Kidney (tissue), 14 donors: ENCODE data around the gene TPPP2. TPM values are rescaled to one million over a fixed set of nuclear protein-coding genes. Genes with fewer than 3 reads are reported as not detected.
A peak's percentile ranks its signal among the peaks of the same experiment; 100 is the strongest.

ENCODE experiments used
- DNase-seq, 5 donors: peaks; one replicate each; pipeline ENCODE4 v3.0.0-alpha.2; 2013 to 2020
- FAIRE-seq: peaks from 2 replicates; lab custom pipeline; 2012; peaks lifted over from hg19 to GRCh38; lab: Jason Lieb, UNC
- H3K27ac ChIP-seq, 2 donors: one replicate each; pipeline ENCODE4 v1.7.0; 2013; ENCODE audit warnings: low read depth in 2 of 2, low read length in 2 of 2, inconsistent platforms in 1 of 2
- H3K27me3 ChIP-seq: one replicate; pipeline ENCODE4 v1.7.1; 2013; ENCODE audit warnings: low read length, inconsistent platforms; ENCODE audit not compliant: control insufficient read depth, insufficient read depth
- H3K36me3 ChIP-seq, 3 donors: one replicate each; pipeline versions ENCODE4 v1.7.0 to v1.7.1; 2013; ENCODE audit warnings: low read length in 3 of 3, control low read depth in 1 of 3, inconsistent platforms in 1 of 3; ENCODE audit not compliant: insufficient read depth in 3 of 3, control insufficient read depth in 2 of 3
- H3K4me1 ChIP-seq, 3 donors: one replicate each; pipeline versions ENCODE4 v1.7.0 to v1.7.1; 2013; ENCODE audit warnings: low read length in 3 of 3, inconsistent platforms in 1 of 3, low read depth in 1 of 3; ENCODE audit not compliant: control insufficient read depth in 2 of 3, insufficient read depth in 2 of 3
- H3K4me3 ChIP-seq, 3 donors: one replicate each; pipeline versions ENCODE4 v1.7.0 to v1.8.1; 2013; ENCODE audit warnings: low read length in 3 of 3, control low read depth in 1 of 3, inconsistent platforms in 1 of 3
- H3K9ac ChIP-seq, 3 donors: one replicate each; pipeline versions ENCODE4 v1.7.0 to v1.7.1; 2013; ENCODE audit warnings: low read length in 3 of 3, control low read depth in 1 of 3, inconsistent platforms in 1 of 3
- H3K9me3 ChIP-seq, 3 donors: one replicate each; pipeline versions ENCODE4 v1.7.0 to v1.7.1; 2013; ENCODE audit warnings: low read length in 3 of 3, control low read depth in 1 of 3, inconsistent platforms in 1 of 3; ENCODE audit not compliant: control insufficient read depth in 2 of 3, insufficient read depth in 1 of 3
- intact Hi-C: fragments of 100-400 bp; cut with DNase I; formaldehyde crosslinking; loops from one replicate; pipeline ENCODE4 v1.11.1; 2022
- polyA plus RNA-seq: library from polyadenylated mRNA; stranded (reverse); fragments of 350-450 nt; fragmentation: Illumina TruSeq; extraction: RNeasy Lipid Tissue Mini Kit (QIAGEN cat#74804); gene quantifications from one replicate; pipeline ENCODE4 v1.2.3, GENCODE V29; 2014; ENCODE audit warnings: low read depth, low replicate concordance; ENCODE audit not compliant: insufficient read depth
- total RNA-seq: library from RNA; stranded (reverse); fragmentation: NEBNext Ultra II Directional; extraction: Animal tissue kit (Norgen Biotek cat#: 25700); gene quantifications from one replicate; pipeline ENCODE4 v1.2.1, GENCODE V29; 2021
- TF ChIP-seq, protein P1 (sequence below): IDR thresholded peaks from 3 replicates; pipeline ENCODE4 v1.5.1; 2012; ENCODE audit warnings: mild to moderate bottlenecking, moderate library complexity, borderline replicate concordance; ENCODE audit not compliant: insufficient read depth; ENCODE audit errors: extremely low read depth
- donor health status: control.
- donor health status: control.
- donor health status: control.
- donor health status: control.
- donor health status: control.
- donor health status: DM: yes; HTN: yes; CAD: no.
- donor health status: Normal renal cell carcinoma (clear cell type).

TPPP2 gene
- total and polyA plus RNA-seq, 2 donors from 2014 or later = 1.3 TPM; not detected in 1

DNA sequence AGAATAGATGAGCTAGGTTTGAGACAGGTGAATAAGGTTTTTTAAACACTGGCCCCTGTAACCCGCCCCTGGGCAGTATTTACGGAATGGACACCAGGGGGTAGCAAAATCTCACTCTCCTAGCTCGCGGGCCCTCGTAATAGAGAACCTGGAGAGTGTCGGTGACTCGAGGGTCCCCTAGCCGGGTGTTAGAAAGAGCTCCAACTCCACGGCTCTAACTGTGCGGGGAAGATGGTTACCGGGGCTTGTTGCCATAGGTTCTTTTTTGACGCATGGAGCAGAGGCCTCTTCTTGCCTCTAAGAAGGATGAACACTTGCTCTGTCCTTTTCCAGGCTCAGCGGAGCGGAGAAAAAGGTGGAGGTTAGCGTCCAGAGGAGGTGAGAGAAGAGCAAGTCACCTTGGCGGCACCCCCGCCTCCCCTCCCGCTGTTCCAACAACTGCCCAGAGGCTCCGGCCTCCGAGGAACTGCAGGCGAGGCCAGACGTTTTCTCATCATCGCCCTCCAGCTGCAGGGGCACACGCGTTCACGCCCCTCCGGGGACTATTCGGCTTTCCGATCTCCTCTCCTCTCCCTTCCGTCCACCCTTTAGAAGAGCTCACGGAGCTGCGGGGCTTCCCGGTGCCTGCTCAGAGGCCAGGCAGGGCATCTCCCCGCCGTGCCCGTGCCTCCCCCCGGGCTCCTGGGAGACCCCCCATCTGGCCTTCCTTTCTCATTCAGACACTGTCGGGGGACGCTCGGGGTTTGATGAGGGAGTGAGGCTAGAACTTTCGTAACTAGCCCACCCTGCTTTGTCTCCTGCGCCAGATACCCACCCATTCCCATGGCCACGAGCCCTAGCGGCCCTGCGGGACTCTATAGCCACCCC lies 38.7 kb downstream of the TPPP2 start:
- peak; percentile 75 to 92 (median 82) for DNase-seq
- Histone ChIP-seq H3K9me3 (no peaks in the 10 kb centered on the region), H3K4me3 (peak overlapping the region; percentile 36 to 80 (median 44)), H3K9ac (peak overlapping the region in 2 of 3 donors; percentile 31 to 75), H3K36me3 (peaks cover 0 to 6% (median 4%) of the 10 kb centered on the region in 3 donors), H3K27ac (peak overlapping the region in 1 of 2 donors; percentile 91), H3K27me3 (no peaks in the 10 kb centered on the region), H3K4me1 (peaks cover 6 to 14% (median 12%) of the 10 kb centered on the region in 3 donors)
- no peak for FAIRE-seq
- TF ChIP-seq, protein P1, sequence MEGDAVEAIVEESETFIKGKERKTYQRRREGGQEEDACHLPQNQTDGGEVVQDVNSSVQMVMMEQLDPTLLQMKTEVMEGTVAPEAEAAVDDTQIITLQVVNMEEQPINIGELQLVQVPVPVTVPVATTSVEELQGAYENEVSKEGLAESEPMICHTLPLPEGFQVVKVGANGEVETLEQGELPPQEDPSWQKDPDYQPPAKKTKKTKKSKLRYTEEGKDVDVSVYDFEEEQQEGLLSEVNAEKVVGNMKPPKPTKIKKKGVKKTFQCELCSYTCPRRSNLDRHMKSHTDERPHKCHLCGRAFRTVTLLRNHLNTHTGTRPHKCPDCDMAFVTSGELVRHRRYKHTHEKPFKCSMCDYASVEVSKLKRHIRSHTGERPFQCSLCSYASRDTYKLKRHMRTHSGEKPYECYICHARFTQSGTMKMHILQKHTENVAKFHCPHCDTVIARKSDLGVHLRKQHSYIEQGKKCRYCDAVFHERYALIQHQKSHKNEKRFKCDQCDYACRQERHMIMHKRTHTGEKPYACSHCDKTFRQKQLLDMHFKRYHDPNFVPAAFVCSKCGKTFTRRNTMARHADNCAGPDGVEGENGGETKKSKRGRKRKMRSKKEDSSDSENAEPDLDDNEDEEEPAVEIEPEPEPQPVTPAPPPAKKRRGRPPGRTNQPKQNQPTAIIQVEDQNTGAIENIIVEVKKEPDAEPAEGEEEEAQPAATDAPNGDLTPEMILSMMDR = peak; percentile 48
- intact Hi-C loops = no loop called here

DNA sequence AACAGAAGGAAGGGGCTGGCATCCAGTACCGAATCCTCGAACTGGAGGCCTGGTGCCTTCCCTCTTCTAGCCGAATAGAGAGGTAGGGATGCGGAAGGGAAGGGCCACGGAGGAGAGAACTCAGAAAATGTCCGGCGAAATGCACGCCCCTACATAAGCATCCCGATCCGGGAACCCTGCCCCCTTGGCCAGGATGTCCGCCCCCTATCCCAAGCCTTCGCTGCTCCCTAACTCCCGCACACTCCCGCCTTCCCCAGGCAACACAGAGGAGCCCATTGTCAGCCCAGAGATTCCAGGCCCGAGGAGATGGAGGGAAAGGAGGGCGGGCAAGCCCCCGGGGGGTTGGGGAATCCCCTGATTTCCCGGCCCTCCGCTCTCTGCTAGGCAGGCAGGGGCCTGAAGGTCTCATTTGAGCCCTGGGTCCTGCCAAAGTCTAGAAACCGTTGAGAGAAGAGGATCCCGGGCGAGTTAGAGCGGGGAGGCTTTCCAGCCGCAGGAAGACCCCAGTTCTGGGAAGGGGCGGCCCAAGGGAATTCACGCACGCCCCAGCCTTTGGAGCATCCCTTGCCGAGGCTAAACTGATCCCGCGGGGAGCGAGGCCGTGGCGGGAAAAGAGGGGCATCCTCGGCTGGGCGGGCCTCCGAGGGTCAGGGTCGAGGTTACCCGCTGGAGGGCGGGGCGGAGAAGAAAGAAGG lies 39.5 kb downstream of the TPPP2 start:
- peak; percentile 71 to 85 (median 76) for DNase-seq
- TF ChIP-seq, protein P1 = no peak

DNA sequence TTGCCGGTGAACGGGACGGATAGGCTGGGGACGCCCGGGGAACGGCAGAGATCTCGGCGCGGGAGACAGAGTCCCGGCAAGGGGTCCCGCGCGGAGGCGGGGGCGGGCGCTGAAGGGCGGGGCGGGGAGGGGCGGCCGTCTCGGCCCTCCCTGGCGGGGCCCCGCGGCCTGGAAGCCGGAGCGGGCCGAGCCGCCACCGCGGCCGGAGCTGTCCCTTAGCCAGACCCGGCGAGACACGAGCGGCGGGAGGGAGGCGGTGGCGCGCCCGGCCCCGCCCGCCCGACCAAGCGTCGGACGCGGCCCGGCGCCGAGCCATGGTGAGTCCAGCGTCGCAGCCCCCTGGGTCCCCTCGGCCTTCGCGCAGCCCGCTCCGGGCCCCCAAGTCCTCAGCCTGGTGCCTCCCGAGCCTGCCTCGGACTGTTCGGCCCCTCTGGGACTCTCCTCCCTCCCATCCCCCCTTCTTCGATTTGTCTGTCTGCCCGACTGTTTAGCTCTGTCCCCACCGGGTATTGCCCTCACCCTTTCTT lies 40.1 kb downstream of the TPPP2 start, which contains the start of gene ARHGEF40:
ARHGEF40 (plus strand) TSS at position 222 of the 527 bp plus-strand sequence; CDS start at position 315, 93 bp downstream.
- H3K27me3 ChIP-seq = no peaks in the 10 kb centered on the region
- H3K4me1 ChIP-seq = peaks cover 6 to 14% (median 12%) of the 10 kb centered on the region in 3 donors
- TF ChIP-seq, protein P1 = no peak
- H3K9me3 ChIP-seq = no peaks in the 10 kb centered on the region
- no peak for FAIRE-seq
- H3K27ac ChIP-seq = peak within 1 kb of the TSS; percentile 86 to 91
- H3K9ac ChIP-seq = peak within 1 kb of the TSS; percentile 78 to 87 (median 83)
- peak in 2 of 5 donors; percentile 88 to 89 for DNase-seq
- intact Hi-C loops = no loop called here
- peak within 1 kb of the TSS; percentile 80 to 90 (median 82) for H3K4me3 ChIP-seq
- peaks cover 0 to 7% (median 4%) of the 10 kb centered on the region in 3 donors for H3K36me3 ChIP-seq

More for the DNA sequence above, 39.5 kb downstream of the TPPP2 start:
- intact Hi-C loops = no loop called here
- H3K9me3 ChIP-seq = no peaks in the 10 kb centered on the region
- no peaks in the 10 kb centered on the region for H3K27me3 ChIP-seq
- no peak for FAIRE-seq
- peak overlapping the region; percentile 78 to 91 for H3K27ac ChIP-seq
- peak overlapping the region; percentile 17 to 80 (median 36) for H3K4me3 ChIP-seq
- H3K4me1 ChIP-seq = peaks cover 6 to 14% (median 12%) of the 10 kb centered on the region in 3 donors
- H3K9ac ChIP-seq = peak overlapping the region in 2 of 3 donors; percentile 63 to 75
- peaks cover 0 to 6% (median 4%) of the 10 kb centered on the region in 3 donors for H3K36me3 ChIP-seq
